GM12892 (cell line): ENCODE results near the gene RNASET2.
"Not testable (repeated sequence)": the region's sequence is repeated elsewhere in the genome, so short reads cannot be mapped to it uniquely, and the experiment has no call there.

Experiments used
- DNase-seq: peaks from one replicate; pipeline ENCODE4 v3.0.0; 2011; ENCODE audit not compliant: insufficient read length
- FAIRE-seq: peaks from 2 replicates; lab custom pipeline; 2011; peaks lifted over from hg19 to GRCh38; lab: Jason Lieb, UNC
- POLR2A ChIP-seq: IDR thresholded peaks from 2 replicates; pipeline ENCODE4 v1.6.1; 2011; ENCODE audit warnings: low read depth, low read length, control low read depth
- POLR2AphosphoS5 ChIP-seq: IDR thresholded peaks from 2 replicates; pipeline ENCODE4 v1.6.1; 2011; ENCODE audit warnings: low read depth, low read length, control low read depth
- TAF1 ChIP-seq: IDR thresholded peaks from 2 replicates; pipeline ENCODE4 v1.6.1; 2011; ENCODE audit warnings: low read depth, mild to moderate bottlenecking, control low read depth, low read length, borderline replicate concordance

The RNASET2 gene

DNA sequence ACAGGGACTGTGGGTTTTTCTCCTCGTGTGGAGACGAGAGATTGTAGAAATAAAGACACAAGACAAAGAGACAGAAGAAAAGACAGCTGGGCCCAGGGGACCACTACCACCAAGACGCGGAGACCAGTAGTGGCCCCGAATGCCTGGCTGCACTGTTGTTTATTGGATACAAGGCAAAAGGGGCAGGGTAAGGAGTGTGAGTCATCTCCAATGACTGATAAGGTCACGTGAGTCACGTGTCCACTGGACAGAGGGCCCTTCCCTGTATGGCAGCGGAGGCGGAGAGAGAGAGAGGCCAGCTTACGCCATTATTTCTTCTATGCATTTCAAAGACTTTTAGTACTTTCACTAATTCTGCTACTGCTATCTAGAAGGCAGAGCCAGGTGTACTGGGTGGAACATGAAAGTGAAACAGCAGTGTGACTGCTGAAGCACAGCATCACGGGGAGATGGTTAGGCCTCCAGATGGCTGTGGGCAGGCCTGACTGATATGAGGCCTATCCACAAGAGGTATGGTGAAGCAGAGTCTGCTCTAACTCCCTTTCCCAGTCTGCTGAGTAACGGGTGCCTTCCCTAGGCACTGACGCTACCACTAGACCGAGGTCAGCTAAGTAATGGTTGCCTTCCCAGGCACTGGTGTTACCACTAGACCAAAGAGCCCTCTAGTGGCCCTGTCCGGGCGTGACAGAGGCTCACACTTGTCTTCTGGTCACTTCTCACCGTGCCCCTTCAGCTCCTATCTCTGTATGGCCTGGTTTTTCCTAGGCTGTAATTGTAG lies 5.3 kb downstream of the RNASET2 start:
- FAIRE-seq: peak; percentile 93
- DNase-seq: not testable (repeated sequence)
- peak; percentile 55; the same call in 1 of the 2 replicates for TF ChIP-seq POLR2AphosphoS5

- FAIRE-seq: peak; percentile 91
- no peak for DNase-seq
- no peak for TF ChIP-seq POLR2A
- 0 out of 2 replicates have a peak, but pooled peaks have one; percentile 6 for TF ChIP-seq TAF1
- peak; percentile 40 for TF ChIP-seq POLR2AphosphoS5
Observed at GRCh38 chr6:166950443-166950821, 5.9 kb downstream of the RNASET2 start.

GRCh38 chr6:166949528-166950442 lies 6.6 kb downstream of the RNASET2 start:
- no peak for DNase-seq
- TF ChIP-seq TAF1: no peak
- TF ChIP-seq POLR2A: no peak
- TF ChIP-seq POLR2AphosphoS5: no peak
- peak; percentile 21 for FAIRE-seq

DNA sequence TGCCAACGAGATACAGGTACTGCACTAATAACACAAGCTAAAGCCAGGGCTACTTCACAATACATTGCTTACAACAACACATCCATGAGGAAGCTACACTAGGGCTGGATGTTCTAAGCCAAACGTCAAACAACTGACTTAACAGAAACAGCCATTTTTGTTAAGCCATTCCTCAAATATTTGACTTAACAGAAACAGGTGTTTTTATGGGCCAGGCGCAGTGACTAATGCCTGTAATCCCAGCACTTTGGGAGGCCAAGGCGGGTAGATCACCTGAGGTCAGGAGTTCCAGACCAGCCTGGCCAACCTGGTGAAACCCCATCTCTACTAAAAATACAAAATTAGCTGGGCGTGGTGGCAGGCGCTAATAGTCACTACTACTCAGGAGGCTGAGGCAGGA lies 7.6 kb downstream of the RNASET2 start:
- FAIRE-seq: not testable (repeated sequence)

DNA sequence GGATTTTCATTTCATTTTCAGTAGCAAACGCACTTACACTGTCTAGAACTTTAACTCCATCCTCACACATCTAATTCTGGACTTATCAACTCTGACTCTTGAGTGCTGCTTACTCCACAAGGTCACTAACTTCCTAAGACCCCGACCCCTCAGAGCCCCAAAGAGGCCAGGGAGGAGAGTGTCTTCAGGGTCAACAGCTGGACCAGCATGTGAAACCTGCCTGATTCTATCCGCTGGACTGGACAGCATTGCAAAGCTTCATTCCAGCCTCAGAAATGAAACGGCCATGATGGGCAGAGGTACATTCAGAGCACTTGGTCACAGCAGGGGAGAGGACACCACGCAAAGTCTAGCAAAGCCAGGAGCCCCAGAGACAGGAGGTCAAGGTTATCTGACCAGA lies 9.1 kb downstream of the RNASET2 start:
- FAIRE-seq (no peak), DNase-seq (no peak)
- TF ChIP-seq TAF1 (no peak), POLR2A (no peak), POLR2AphosphoS5 (no peak)

More for the DNA sequence above, 7.6 kb downstream of the RNASET2 start:
- not testable (repeated sequence) for DNase-seq

GRCh38 chr6:166946125-166946524 lies 10.2 kb downstream of the RNASET2 start:
- FAIRE-seq (no peak), DNase-seq (no peak)
- TF ChIP-seq POLR2A (no peak), POLR2AphosphoS5 (no peak), TAF1 (no peak)

- no peak for DNase-seq
- TF ChIP-seq TAF1 (no peak), POLR2A (no peak), POLR2AphosphoS5 (no peak)
- FAIRE-seq: no peak
Observed at GRCh38 chr6:166944666-166945256, 11.6 kb downstream of the RNASET2 start.

DNA sequence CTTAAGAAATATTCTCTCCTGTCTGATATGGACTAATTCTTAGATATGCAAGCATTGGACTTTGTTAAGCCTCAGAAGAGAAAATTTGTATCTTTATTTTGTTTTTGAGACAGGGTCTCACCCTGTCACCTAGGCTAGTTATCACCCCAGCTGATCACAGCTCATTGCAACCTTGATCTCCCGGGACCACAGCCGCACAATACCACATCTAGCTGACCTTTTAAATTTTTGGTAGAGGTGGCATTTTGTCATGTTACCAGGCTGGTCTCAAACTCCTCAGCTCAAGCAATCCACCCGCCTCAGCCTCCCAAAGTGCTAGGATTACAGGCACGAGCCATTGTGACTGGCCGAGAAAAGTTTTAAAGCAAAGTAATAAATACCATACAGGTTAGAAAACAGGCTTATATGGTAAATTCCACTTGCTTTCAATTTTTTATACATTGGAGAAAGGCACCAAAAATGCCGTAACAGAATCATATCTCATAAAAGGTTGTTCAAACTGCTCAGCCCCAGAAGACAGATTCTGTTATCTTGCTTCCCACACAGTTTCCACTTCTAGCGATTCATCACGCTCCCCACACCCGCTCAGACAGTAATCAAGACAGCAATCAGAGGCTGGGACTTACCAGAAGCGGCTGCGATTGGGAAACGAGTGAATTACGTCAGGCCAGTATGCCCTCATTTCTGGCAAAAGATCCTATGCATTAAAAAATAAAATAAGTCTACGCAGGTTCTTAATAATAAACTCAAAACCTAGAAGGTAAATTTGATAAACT lies 13.8 kb downstream of the RNASET2 start:
- FAIRE-seq (no peak), DNase-seq (no peak)
- TF ChIP-seq POLR2AphosphoS5 (no peak), POLR2A (no peak), TAF1 (no peak)

- TF ChIP-seq POLR2AphosphoS5 (no peak), POLR2A (no peak), TAF1 (no peak)
- DNase-seq (no peak), FAIRE-seq (no peak)
Observed at GRCh38 chr6:166940643-166941068, 15.7 kb downstream of the RNASET2 start.

DNA sequence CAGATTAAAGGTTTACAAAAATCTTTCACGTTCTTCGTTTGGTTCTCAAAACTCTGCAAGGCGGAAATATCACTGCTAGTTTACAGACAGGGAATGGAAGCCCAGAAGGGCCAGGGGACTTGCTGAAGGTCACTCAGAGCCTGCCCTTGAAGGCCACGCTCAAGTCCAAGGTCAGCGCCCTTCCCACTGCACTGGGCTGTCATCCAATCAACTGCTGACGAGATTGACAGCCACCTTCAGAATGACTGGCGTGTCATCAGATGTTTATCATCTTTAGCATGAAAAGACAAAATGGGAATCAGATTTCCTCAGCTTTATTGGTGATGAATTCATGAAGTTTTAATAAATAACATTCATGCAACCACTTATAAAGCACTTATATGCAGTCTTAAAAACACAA lies 16.5 kb downstream of the RNASET2 start:
- DNase-seq (no peak), FAIRE-seq (no peak)
- TF ChIP-seq POLR2AphosphoS5 (no peak), TAF1 (no peak)

GRCh38 chr6:166939345-166939744 lies 17.0 kb downstream of the RNASET2 start:
- DNase-seq: no peak
- TF ChIP-seq POLR2A: no peak
- TF ChIP-seq TAF1: no peak
- no peak for TF ChIP-seq POLR2AphosphoS5
- FAIRE-seq: no peak
